HEK293 (cell line): ENCODE data around the gene GUCA1A.

Experiments
- CTCF ChIA-PET: fragments of 350-600 bp; formaldehyde crosslinking; extraction: SDS; loops from one replicate; lab custom pipeline; 2021; ENCODE audit warnings: antibody characterized with exemption; lab: Yijun Ruan, JAX
- POLR2A ChIA-PET: fragments of 300-600 bp; formaldehyde crosslinking; extraction: SDS; loops from one replicate; lab custom pipeline; 2020; ENCODE audit warnings: antibody characterized with exemption, inconsistent platforms; lab: Yijun Ruan, JAX
- H3K27ac ChIP-seq: fragments of 200-500 bp; sonication (Bioruptor generic); 2 replicates; pipeline ENCODE4 v1.5.1; 2014; ENCODE audit warnings: low read depth, low read length, control low read depth, inconsistent platforms; ENCODE audit errors: extremely low read depth
- H3K36me3 ChIP-seq, 2 experiments: fragments of 200-500 bp in 1 of 2; sonication (Bioruptor generic) in 1 of 2; 1 replicate in 1 of 2; 2 replicates in 1 of 2; pipeline ENCODE4 v1.5.1; 2014 to 2017; ENCODE audit warnings: inconsistent platforms in 2 of 2, low read length in 2 of 2; ENCODE audit not compliant: control insufficient read depth in 2 of 2, insufficient read depth in 1 of 2
- H3K4me1 ChIP-seq: fragments of 200-500 bp; sonication (Bioruptor generic); 2 replicates; pipeline ENCODE4 v1.5.1; 2014; ENCODE audit warnings: mild to moderate bottlenecking, low read length, inconsistent platforms; ENCODE audit not compliant: control insufficient read depth, insufficient read depth
- H3K4me3 ChIP-seq: 2 replicates; pipeline ENCODE4 v1.5.1; 2011; ENCODE audit warnings: low read depth, mild to moderate bottlenecking, control low read depth, low read length, moderate library complexity
- H3K9me3 ChIP-seq: fragments of 200-500 bp; sonication (Bioruptor generic); 2 replicates; pipeline ENCODE4 v1.5.1; 2014; ENCODE audit warnings: low read depth, low read length, inconsistent platforms; ENCODE audit not compliant: control insufficient read depth, insufficient read depth
- PRDM10 ChIP-seq: fragments of 450-650 bp; formaldehyde crosslinking; IDR thresholded peaks from 2 replicates; pipeline ENCODE4 v1.5.1; 2016; ENCODE audit warnings: missing biosample characterization, missing genetic modification characterization
- ZBTB10 ChIP-seq: fragments of 450-650 bp; formaldehyde crosslinking; IDR thresholded peaks from 2 replicates; pipeline ENCODE4 v1.5.1; 2016; ENCODE audit warnings: missing biosample characterization, missing genetic modification characterization
- ZBTB20 ChIP-seq: fragments of 450-650 bp; formaldehyde crosslinking; IDR thresholded peaks from 2 replicates; pipeline ENCODE4 v1.5.1; 2016; ENCODE audit warnings: missing biosample characterization, missing genetic modification characterization
- ZFP3 ChIP-seq: fragments of 450-650 bp; formaldehyde crosslinking; IDR thresholded peaks from 2 replicates; pipeline ENCODE4 v1.5.1; 2016; ENCODE audit warnings: low read depth, missing biosample characterization, missing genetic modification characterization
- ZIC2 ChIP-seq: fragments of 450-650 bp; formaldehyde crosslinking; IDR thresholded peaks from 2 replicates; pipeline ENCODE4 v1.5.1; 2016; ENCODE audit warnings: missing biosample characterization, missing genetic modification characterization
- ZNF175 ChIP-seq: fragments of 450-650 bp; formaldehyde crosslinking; IDR thresholded peaks from 2 replicates; pipeline ENCODE4 v1.5.1; 2016; ENCODE audit warnings: missing biosample characterization, missing genetic modification characterization
- ZNF266 ChIP-seq: fragments of 450-650 bp; formaldehyde crosslinking; IDR thresholded peaks from 2 replicates; pipeline ENCODE4 v1.5.1; 2016; ENCODE audit warnings: missing biosample characterization, missing genetic modification characterization, low read depth
- ZNF362 ChIP-seq: fragments of 450-650 bp; formaldehyde crosslinking; IDR thresholded peaks from 2 replicates; pipeline ENCODE4 v1.5.1; 2016; ENCODE audit warnings: missing biosample characterization, missing genetic modification characterization
- ZNF488 ChIP-seq: fragments of 450-650 bp; formaldehyde crosslinking; IDR thresholded peaks from 2 replicates; pipeline ENCODE4 v1.5.1; 2016; ENCODE audit warnings: missing biosample characterization, missing genetic modification characterization
- ZNF645 ChIP-seq: fragments of 450-650 bp; formaldehyde crosslinking; IDR thresholded peaks from 2 replicates; pipeline ENCODE4; 2016; ENCODE audit warnings: missing biosample characterization, missing genetic modification characterization
- ZSCAN30 ChIP-seq: fragments of 450-650 bp; IDR thresholded peaks from 2 replicates; pipeline ENCODE4 v1.5.1; 2018; ENCODE audit warnings: missing biosample characterization, mild to moderate bottlenecking, missing genetic modification characterization, moderate library complexity

Gene GUCA1A

GRCh38 chr6:42136508-42137193, 36.5 kb upstream of the GUCA1A start (continued):
- no peak for TF ChIP-seq ZNF488 (tag by site-specific recombination)
- no peak for TF ChIP-seq ZNF362 (tag by site-specific recombination)
- TF ChIP-seq ZSCAN30 (tag by site-specific recombination): 0 out of 2 replicates have a peak, but pooled peaks have one; percentile 30
- TF ChIP-seq ZNF266 (tag by site-specific recombination): no peak

- H3K4me1 ChIP-seq: peaks cover 23% of the 10 kb centered on the region
- TF ChIP-seq PRDM10 (tag by site-specific recombination) (peak; percentile 8; the same call in 1 of the 2 replicates), ZBTB20 (tag by site-specific recombination) (peak; percentile 50), ZIC2 (tag by site-specific recombination) (0 out of 2 replicates have a peak, but pooled peaks have one; percentile 16), ZNF645 (tag by site-specific recombination) (no peak), ZNF175 (tag by site-specific recombination) (no peak), ZBTB10 (tag by site-specific recombination) (no peak), ZFP3 (tag by site-specific recombination) (peak; percentile 75)
- ChIA-PET CTCF (interaction anchor here (0.6 to 2.3 kb wide), 5 partner anchors 27 to 713 kb away, joined by 3 to 8 read pairs (median 3); partner anchors contain the start of genes BYSL and MED20), POLR2A (interaction anchor here (0.7 to 1.1 kb wide), 3 partner anchors 15 to 610 kb away, joined by 3 to 4 read pairs (median 3); partner anchors contain the start of gene TAF8)
- no peaks in the 10 kb centered on the region for H3K9me3 ChIP-seq
- no peak overlapping the region for H3K4me3 ChIP-seq
- H3K27ac ChIP-seq: peak overlapping the region; percentile 56
- no peaks in the 10 kb centered on the region for H3K36me3 ChIP-seq
These were observed 35.9 kb upstream of the GUCA1A start for GRCh38 chr6:42137194-42137753.
